Renal pelvis (tissue), 4 donors: ENCODE data around the gene METTL14. TPM values are rescaled to one million over a fixed set of nuclear protein-coding genes. Genes with fewer than 3 reads are reported as not detected.

ENCODE experiments used
- DNase-seq: peaks from one replicate; pipeline ENCODE4 v3.0.0-alpha.2; 2013
- polyA plus RNA-seq, 3 donors: library from polyadenylated mRNA; unstranded; fragments of 120-200 nt; gene quantifications; one replicate each; pipeline ENCODE4 v1.2.1, GENCODE V29; 2013; ENCODE audit not compliant: insufficient read length in 3 of 3

The METTL14 gene
- polyA plus RNA-seq, 3 donors: 55.8 to 61.0 (median 60.2) TPM

GRCh38 chr4:118729287-118730286, 44.4 kb downstream of the METTL14 start:
- DNase-seq: no peak

GRCh38 chr4:118730683-118731082, 45.5 kb downstream of the METTL14 start:
- no peak for DNase-seq

GRCh38 chr4:118732591-118733330, 47.6 kb downstream of the METTL14 start:
- no peak for DNase-seq

- no peak for DNase-seq
Measured at GRCh38 chr4:118734491-118735205, 49.5 kb downstream of the METTL14 start.

GRCh38 chr4:118736900-118737299, 51.7 kb downstream of the METTL14 start:
- DNase-seq: no peak

GRCh38 chr4:118738090-118738489, 52.9 kb downstream of the METTL14 start:
- no peak for DNase-seq

- DNase-seq: no peak
Measured at GRCh38 chr4:118739022-118739713, 54.0 kb downstream of the METTL14 start.

GRCh38 chr4:118740869-118741268, 55.7 kb downstream of the METTL14 start:
- DNase-seq: no peak

- no peak for DNase-seq
Measured at GRCh38 chr4:118741301-118741855, 56.2 kb downstream of the METTL14 start.

GRCh38 chr4:118742050-118742449, 56.9 kb downstream of the METTL14 start:
- DNase-seq: no peak

GRCh38 chr4:118743867-118744266, 58.7 kb downstream of the METTL14 start:
- no peak for DNase-seq

- DNase-seq: no peak
Measured at GRCh38 chr4:118745357-118745756, 60.2 kb downstream of the METTL14 start.

GRCh38 chr4:118746251-118746919, 61.2 kb downstream of the METTL14 start:
- no peak for DNase-seq

- DNase-seq: no peak
Measured at GRCh38 chr4:118749347-118749988, 64.3 kb downstream of the METTL14 start.

GRCh38 chr4:118751629-118752323, 66.6 kb downstream of the METTL14 start:
- no peak for DNase-seq

GRCh38 chr4:118752551-118752950, 67.4 kb downstream of the METTL14 start:
- DNase-seq: no peak

- no peak for DNase-seq
Measured at GRCh38 chr4:118753096-118753495, 67.9 kb downstream of the METTL14 start.

GRCh38 chr4:118753685-118754084, 68.5 kb downstream of the METTL14 start:
- DNase-seq: no peak

- no peak for DNase-seq
Measured at GRCh38 chr4:118754890-118755289, 69.7 kb downstream of the METTL14 start.
